GM18499 (cell line): ENCODE measurements around the gene SPSB3.

Source experiments
- ATAC-seq: cut with Tn5 transposase; IDR thresholded peaks from one replicate; pipeline ENCODE4 v1.9.1; 2021; ENCODE audit warnings: moderate number of reproducible peaks; ENCODE audit not compliant: insufficient read depth, unreplicated experiment

Gene SPSB3

GRCh38 chr16:1790261-1790610 is 7.9 kb upstream of the SPSB3 start:
- ATAC-seq, result no peak

GRCh38 chr16:1789643-1790045 is 7.3 kb upstream of the SPSB3 start:
- ATAC-seq, result no peak

GRCh38 chr16:1788708-1789100 is 6.3 kb upstream of the SPSB3 start:
- ATAC-seq, result no peak

- ATAC-seq, result no peak
Observed at GRCh38 chr16:1788095-1788707, 5.8 kb upstream of the SPSB3 start.

- no peak for ATAC-seq
Observed at GRCh38 chr16:1787322-1788094, 5.1 kb upstream of the SPSB3 start.

GRCh38 chr16:1787056-1787321 is 4.6 kb upstream of the SPSB3 start:
- ATAC-seq, result no peak

GRCh38 chr16:1786242-1787055 is 4.1 kb upstream of the SPSB3 start:
- no peak for ATAC-seq

GRCh38 chr16:1785846-1786170 is 3.4 kb upstream of the SPSB3 start:
- no peak for ATAC-seq

- no peak for ATAC-seq
Observed at GRCh38 chr16:1784977-1785845, 2.8 kb upstream of the SPSB3 start.

- no peak for ATAC-seq
Observed at GRCh38 chr16:1781758-1782407, 488 bp downstream of the SPSB3 start.

- no peak for ATAC-seq
Observed at GRCh38 chr16:1781254-1781653, 1.1 kb downstream of the SPSB3 start.

- ATAC-seq, result no peak
Observed at GRCh38 chr16:1780677-1781072, 1.7 kb downstream of the SPSB3 start.

GRCh38 chr16:1779741-1780676 is 2.4 kb downstream of the SPSB3 start:
- ATAC-seq, result no peak

- no peak for ATAC-seq
Observed at GRCh38 chr16:1779234-1779701, 3.1 kb downstream of the SPSB3 start.

- no peak for ATAC-seq
Observed at GRCh38 chr16:1778200-1779179, 3.9 kb downstream of the SPSB3 start.

GRCh38 chr16:1777375-1778199 is 4.8 kb downstream of the SPSB3 start:
- ATAC-seq, result no peak

- ATAC-seq, result no peak
Observed at GRCh38 chr16:1776991-1777374, 5.4 kb downstream of the SPSB3 start.
